Prostate gland (tissue), 2 donors: Measurements from ENCODE around the gene EIF2D. TPM values are rescaled to one million over a fixed set of nuclear protein-coding genes. Genes with fewer than 3 reads are reported as not detected.

ENCODE experiments used
- DNase-seq: peaks from one replicate; pipeline ENCODE4 v3.0.0-alpha.2; 2019; ENCODE audit warnings: low spot score
- H3K27ac ChIP-seq, 2 donors: fragments of 200-600 bp; sonication (generic); 2 replicates each; pipeline ENCODE4 v1.5.1; 2017 to 2019
- H3K27me3 ChIP-seq: fragments of 200-600 bp; sonication (generic); replicated peaks from 2 replicates; pipeline ENCODE4 v1.5.1; 2019; ENCODE audit not compliant: insufficient read depth
- H3K36me3 ChIP-seq, 2 donors: fragments of 200-600 bp; sonication (generic); 1 replicate in 1 of 2; 2 replicates in 1 of 2; pipeline versions ENCODE4 v1.5.1 to v1.8.1; 2017 to 2019
- H3K4me1 ChIP-seq: fragments of 200-600 bp; sonication (generic); replicated peaks from 2 replicates; pipeline ENCODE4 v1.5.1; 2019
- H3K4me3 ChIP-seq, 2 donors: fragments of 200-600 bp; sonication (generic); 2 replicates each; pipeline ENCODE4 v1.5.1; 2017 to 2019
- H3K9me3 ChIP-seq: fragments of 200-600 bp; sonication (generic); 2 replicates; pipeline ENCODE4 v1.5.1; 2017
- CTCF ChIP-seq, 4 experiments: fragments of 200-600 bp in 2 of 4; fragments of 450-650 bp in 2 of 4; sonication (generic) in 2 of 4; IDR thresholded peaks; 1 replicate in 3 of 4; 2 replicates in 1 of 4; pipeline ENCODE4 v1.5.1; 2016 to 2019; ENCODE audit warnings: antibody characterized with exemption in 4 of 4, mild to moderate bottlenecking in 2 of 4, moderate library complexity in 2 of 4
- POLR2A ChIP-seq: fragments of 450-650 bp; IDR thresholded peaks from one replicate; pipeline ENCODE4 v1.6.1; 2016; ENCODE audit warnings: antibody characterized with exemption, mild to moderate bottlenecking
- POLR2AphosphoS5 ChIP-seq: sonication (generic); formaldehyde crosslinking; IDR thresholded peaks from one replicate; pipeline ENCODE4 v1.6.1; 2017; ENCODE audit warnings: antibody characterized with exemption
- WGBS: methylation state at CpG from one replicate; pipeline ENCODE4 v1.1.5; 2018; 5-methylcytosine and 5-hydroxymethylcytosine counted together
- intact Hi-C: fragments of 100-400 bp; cut with DNase I; formaldehyde crosslinking; loops from one replicate; pipeline ENCODE4 v1.14.2; 2022
- total RNA-seq, 2 donors: library from RNA; depleted of rRNA; stranded (reverse); fragments of >200 nt; gene quantifications; one replicate each; pipeline ENCODE4 v1.1.0, GENCODE V29; 2016

The EIF2D gene
- total RNA-seq, 2 donors from 2014 or later, result 42.8 to 60.2 TPM

- WGBS, result 42% methylated on average over 22 of the region's 22 CpGs
These were observed 46.2 kb upstream of the EIF2D start for GRCh38 chr1:206658264-206658980.

GRCh38 chr1:206657751-206658150 is 45.5 kb upstream of the EIF2D start:
- H3K9me3 ChIP-seq, result no peaks in the 10 kb centered on the region
- no peak for DNase-seq
- no peaks in the 10 kb centered on the region for H3K36me3 ChIP-seq
- no peak overlapping the region for H3K4me3 ChIP-seq
- no peaks in the 10 kb centered on the region for H3K4me1 ChIP-seq
- intact Hi-C loops, result no loop called here
- H3K27me3 ChIP-seq, result no peaks in the 10 kb centered on the region
- no peak overlapping the region for H3K27ac ChIP-seq
- WGBS, result 60% methylated on average over 6 of the region's 6 CpGs
- TF ChIP-seq POLR2A (no peak), CTCF (IDR thresholded peaks at IDR 0.05) (no peak), POLR2AphosphoS5 (no peak)

More at GRCh38 chr1:206658264-206658980, 46.2 kb upstream of the EIF2D start:
- Histone ChIP-seq H3K27ac (no peak overlapping the region), H3K4me3 (no peak overlapping the region), H3K4me1 (no peaks in the 10 kb centered on the region), H3K27me3 (no peaks in the 10 kb centered on the region), H3K9me3 (no peaks in the 10 kb centered on the region), H3K36me3 (no peaks in the 10 kb centered on the region)
- no peak for DNase-seq
- intact Hi-C loops, result no loop called here
- TF ChIP-seq POLR2AphosphoS5 (no peak), CTCF (IDR thresholded peaks at IDR 0.05) (peak in 1 of 4 experiments; percentile 6)

- no peaks in the 10 kb centered on the region for H3K9me3 ChIP-seq
- no peaks in the 10 kb centered on the region for H3K4me1 ChIP-seq
- no peaks in the 10 kb centered on the region for H3K27me3 ChIP-seq
- no peak for DNase-seq
- H3K36me3 ChIP-seq, result no peaks in the 10 kb centered on the region
- WGBS, result 96% methylated on average over 3 of the region's 3 CpGs
- intact Hi-C loops, result no loop called here
- H3K4me3 ChIP-seq, result no peak overlapping the region
- H3K27ac ChIP-seq, result no peak overlapping the region
- TF ChIP-seq POLR2A, result no peak
- no peak for TF ChIP-seq POLR2AphosphoS5
- no peak for TF ChIP-seq CTCF (IDR thresholded peaks at IDR 0.05)
These were observed 44.7 kb upstream of the EIF2D start for GRCh38 chr1:206656936-206657335.

- H3K36me3 ChIP-seq, result no peaks in the 10 kb centered on the region
- DNase-seq, result no peak
- no peak for TF ChIP-seq POLR2AphosphoS5
- TF ChIP-seq POLR2A, result no peak
- TF ChIP-seq CTCF (IDR thresholded peaks at IDR 0.05), result no peak
- no peaks in the 10 kb centered on the region for H3K4me1 ChIP-seq
- no peaks in the 10 kb centered on the region for H3K9me3 ChIP-seq
- no peak overlapping the region for H3K4me3 ChIP-seq
- H3K27me3 ChIP-seq, result no peaks in the 10 kb centered on the region
- no peak overlapping the region for H3K27ac ChIP-seq
- intact Hi-C loops, result no loop called here
- 49% methylated on average over 4 of the region's 4 CpGs for WGBS
These were observed 43.2 kb upstream of the EIF2D start for GRCh38 chr1:206655471-206655882.

GRCh38 chr1:206654828-206655227 is 42.6 kb upstream of the EIF2D start:
- TF ChIP-seq POLR2AphosphoS5 (no peak), CTCF (IDR thresholded peaks at IDR 0.05) (no peak), POLR2A (no peak)
- no peaks in the 10 kb centered on the region for H3K9me3 ChIP-seq
- intact Hi-C loops, result no loop called here
- H3K27me3 ChIP-seq, result no peaks in the 10 kb centered on the region
- WGBS, result 81% methylated on average over 2 of the region's 2 CpGs
- DNase-seq, result no peak
- no peak overlapping the region for H3K4me3 ChIP-seq
- no peaks in the 10 kb centered on the region for H3K36me3 ChIP-seq
- no peak overlapping the region for H3K27ac ChIP-seq
- H3K4me1 ChIP-seq, result no peaks in the 10 kb centered on the region
